ENCODE results near the gene SYCP2. TPM values are rescaled to one million over a fixed set of nuclear protein-coding genes. Genes with fewer than 3 reads are reported as not detected.

Gene SYCP2
- total RNA-seq, 1 donor from 2014 or later = 6.6 TPM

DNA sequence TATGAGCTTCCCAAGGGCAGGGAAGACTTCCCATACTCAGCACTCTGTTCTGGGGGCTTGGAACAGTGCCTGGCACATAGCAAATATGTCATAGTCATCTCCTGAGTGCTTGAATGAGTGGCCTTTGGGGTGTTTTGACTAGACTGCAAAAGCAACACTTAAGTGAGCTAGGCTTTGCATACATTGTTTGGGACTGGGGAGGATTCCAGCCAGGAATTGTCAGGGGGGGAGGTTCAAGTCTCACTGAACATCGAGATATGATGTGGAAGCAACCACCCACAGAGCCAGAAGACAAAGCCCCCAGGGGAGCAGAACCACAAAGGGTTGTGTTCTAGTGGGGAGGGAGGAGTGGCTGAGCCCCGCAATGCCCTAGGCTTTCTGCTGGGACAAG lies 98.4 kb downstream of the SYCP2 start:
- no peak for DNase-seq

DNA sequence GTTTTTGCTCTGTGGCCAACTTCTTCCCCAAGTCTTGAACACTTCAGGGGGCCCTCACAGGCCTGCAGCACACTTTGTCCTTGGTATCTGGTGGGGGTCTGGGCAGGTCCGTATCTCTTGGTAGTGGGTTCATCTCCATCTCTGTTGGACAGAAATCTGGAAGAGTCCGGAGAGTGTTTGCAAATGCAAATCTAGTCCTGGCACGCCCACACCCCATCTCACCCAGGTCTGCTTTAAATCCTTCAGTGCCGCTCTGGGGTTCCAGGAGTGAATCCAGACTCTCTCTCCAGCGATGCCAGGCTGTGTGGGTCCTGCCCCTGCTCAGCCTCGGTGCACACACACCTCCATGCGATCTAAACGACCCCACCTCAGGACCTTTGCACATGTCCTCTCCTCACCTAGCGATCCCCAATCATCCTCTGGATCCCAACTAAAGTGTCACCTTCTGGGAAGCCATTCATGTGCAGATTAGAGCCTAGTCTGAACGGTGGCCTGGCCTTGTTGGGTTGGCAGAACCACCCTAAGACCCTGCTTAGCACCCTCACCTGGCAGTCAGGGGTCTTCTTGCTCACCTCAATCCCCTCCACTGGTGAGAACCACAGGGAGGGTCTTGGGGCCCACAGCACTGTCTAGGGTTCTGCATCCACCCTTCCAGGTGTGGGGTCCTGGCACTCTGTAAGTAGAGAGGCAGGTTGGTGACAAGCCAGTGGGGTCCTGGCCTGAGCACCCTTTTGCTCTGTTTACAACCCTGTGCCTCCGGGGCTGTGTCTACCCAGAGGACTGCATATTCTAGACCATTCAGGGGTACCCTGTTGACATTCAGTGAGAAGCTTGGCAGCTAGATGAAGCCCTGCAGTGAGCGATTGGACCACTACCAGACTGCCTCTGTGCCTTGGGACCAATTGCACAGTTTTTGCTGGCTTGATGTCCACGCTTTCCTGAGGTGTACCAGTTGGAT lies 100.8 kb downstream of the SYCP2 start:
- DNase-seq = no peak

DNA sequence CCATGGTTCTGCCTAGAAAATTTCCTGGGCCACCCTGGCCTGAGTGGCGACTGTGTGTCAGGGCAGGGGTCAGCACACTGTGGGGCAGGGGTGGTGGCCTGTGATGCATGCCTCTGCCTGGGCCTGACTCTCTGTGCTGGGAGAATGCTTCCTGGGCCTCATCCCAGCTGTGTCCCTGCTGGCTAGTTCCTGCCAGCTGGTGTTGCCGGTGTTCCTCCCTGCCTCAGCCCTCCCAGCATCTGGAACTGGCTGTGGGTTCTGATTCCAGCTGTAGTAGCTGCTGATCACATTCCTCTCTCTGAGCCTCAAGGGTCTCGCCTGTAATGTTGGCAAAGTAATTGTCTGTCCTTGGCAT lies 101.5 kb downstream of the SYCP2 start:
- DNase-seq = peak; percentile 71

DNA sequence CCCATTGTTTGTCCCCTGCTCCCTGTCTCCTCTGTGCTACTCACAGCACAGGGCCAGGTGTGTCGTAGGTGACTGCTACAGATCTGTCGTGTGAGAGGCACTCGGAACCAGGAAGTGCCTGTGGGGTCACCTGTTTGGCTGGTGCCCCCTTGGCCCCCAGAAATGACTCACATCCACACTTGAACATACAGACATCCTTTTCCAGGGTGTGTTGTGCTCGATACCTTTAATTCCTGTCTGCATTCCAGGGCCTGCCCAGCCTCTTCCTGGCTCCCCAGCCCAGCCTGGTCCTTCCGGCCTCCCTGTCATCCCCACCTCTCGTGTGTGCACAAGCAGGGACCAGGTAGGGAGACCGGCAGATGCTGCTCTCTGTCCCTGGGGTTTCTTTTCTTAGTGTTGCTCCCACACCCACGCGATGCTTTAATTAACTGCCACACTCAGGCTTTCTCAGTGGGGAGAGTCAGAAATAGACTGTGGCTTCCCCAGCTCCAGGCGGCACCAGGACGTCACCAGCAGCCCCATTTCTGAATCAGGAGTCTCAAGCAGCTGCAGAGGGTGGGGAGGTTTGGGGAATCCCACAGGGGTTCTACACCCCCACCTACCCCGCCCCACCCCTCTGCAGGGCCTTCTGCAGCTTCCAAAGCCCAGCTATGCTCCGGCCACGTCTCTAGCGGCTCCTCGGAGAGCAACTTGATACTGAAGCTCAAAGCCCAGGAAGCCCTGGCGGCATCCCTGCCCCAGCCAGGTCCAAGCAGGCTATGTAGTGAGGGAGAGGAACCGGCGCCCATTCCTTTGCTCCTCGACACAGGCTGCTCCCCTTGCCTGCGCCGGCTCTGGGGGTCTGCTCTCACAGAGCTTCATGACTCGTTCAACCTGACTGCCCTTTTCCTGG lies 102.2 kb downstream of the SYCP2 start:
- DNase-seq = peak; percentile 53

DNA sequence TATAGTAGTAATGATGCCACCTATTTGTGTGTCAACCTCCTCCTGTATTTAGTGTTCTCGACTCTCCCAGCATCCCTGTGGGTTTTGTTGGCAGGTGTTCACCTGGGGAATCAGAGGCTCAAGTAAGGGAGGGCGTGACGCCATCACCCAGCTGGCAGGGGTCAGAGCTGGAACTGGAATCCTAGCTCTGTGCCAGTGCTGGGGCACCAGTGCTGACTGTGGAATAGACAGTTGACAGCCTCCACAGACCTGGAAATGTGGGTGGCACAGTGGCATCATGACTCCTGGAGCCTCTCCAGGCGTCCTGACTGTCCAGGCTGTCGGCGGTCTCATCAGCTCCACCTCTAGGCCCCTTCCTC lies 102.8 kb downstream of the SYCP2 start:
- no peak for DNase-seq

- DNase-seq = no peak
These were observed 103.4 kb downstream of the SYCP2 start for GRCh38 chr20:59829786-59830664.

DNA sequence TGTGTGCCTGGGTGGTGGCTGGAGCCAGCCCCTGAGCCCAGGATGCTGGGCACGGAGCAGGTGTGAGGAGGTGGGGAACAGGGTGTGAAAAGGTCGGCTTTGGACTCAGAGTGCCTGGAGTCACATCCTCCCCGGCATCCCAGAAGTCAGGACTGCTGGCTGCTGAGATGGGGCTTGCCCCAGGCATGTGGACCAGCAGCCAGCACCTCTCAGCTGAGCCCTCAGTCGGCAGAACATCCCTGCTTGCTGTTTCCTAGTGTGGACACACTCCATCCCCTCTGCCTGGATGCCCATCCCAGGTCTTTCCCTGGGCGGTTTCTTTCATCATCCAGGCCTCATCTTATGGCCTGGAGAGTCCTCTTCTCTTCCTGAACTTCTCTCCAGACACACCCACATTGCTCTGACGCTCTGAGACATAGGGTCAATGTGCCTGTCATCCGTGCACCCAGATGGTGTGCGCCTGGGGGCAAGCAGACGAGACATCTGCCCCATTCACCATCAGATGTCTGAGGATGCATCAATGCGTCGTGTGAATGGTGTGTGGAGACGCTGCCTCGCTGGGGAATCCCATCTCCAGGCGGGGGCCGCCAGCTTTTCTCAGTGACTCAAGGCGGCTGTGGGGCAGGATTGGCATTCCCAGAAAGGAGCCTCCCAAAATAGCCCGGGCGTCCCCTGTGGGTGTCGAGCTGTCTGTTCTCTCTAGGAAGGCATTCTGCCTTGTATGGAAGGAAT lies 104.2 kb downstream of the SYCP2 start:
- DNase-seq = peak; percentile 51

- DNase-seq = no peak
These were observed 105.0 kb downstream of the SYCP2 start for GRCh38 chr20:59828125-59829053.

DNA sequence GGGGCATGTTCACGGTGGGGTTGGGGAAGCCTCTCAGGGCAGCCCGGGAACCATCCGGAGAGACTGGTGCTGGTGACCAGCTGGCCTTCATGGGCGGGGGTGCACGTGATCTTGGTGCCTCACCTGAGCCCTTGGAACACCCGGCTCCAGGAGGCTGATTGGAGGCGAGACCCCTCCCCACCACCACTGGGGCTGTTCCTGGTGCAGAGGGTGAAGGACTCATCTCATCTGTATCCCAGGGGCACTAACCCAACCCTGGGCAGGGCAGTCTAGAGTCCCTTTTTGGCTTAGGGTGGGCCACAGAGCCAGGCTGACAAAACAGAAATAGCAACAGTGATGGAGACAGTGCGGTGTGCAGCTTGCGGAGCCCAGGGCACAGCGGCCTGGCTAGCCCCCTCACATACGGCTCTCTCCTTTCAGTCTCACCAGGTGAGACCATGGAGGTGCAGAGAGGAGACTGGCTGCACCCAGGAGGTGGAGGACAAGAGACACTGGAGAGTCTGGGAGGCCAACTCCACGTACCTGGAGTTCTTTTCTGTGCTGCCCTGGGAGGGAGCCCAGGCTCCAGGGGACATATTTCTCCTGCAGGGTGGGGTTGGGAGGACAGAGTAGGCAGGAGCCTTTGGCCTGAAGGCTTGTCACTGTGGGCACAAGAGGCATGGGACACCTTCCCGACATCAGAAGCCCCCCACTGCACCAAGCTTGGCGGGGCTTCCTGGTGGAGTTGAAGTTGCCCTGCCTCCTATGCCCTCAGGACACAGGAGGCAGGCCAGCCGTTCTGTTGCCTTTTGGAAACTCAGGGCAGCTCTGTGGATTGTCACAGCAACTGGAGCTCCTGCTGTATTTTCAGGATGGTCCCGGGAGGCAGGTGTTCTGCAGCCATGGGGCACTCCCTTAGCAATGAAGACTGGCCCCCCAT lies 106.0 kb downstream of the SYCP2 start:
- no peak for DNase-seq

GRCh38 chr20:59825944-59826759 lies 107.3 kb downstream of the SYCP2 start:
- peak; percentile 85 for DNase-seq

DNA sequence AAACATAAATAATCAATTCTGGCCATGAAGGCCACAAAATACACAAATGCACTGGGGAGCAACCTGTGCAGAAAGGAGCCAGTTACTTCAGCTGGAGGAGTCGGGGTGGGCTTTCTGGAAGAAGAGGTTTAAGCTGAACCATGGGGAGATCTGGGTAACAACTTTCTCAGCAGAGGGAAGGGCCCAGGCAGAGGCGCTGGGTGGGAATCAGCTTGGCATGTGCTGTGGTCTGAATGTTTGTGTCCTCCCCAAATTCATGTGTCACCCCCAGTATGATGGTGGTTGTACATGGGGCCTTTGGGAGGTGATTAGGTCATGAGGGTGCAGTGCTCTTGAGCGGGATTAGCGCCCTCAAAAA lies 107.9 kb downstream of the SYCP2 start:
- DNase-seq = no peak

GRCh38 chr20:59824711-59825562 lies 108.5 kb downstream of the SYCP2 start:
- DNase-seq = no peak

DNA sequence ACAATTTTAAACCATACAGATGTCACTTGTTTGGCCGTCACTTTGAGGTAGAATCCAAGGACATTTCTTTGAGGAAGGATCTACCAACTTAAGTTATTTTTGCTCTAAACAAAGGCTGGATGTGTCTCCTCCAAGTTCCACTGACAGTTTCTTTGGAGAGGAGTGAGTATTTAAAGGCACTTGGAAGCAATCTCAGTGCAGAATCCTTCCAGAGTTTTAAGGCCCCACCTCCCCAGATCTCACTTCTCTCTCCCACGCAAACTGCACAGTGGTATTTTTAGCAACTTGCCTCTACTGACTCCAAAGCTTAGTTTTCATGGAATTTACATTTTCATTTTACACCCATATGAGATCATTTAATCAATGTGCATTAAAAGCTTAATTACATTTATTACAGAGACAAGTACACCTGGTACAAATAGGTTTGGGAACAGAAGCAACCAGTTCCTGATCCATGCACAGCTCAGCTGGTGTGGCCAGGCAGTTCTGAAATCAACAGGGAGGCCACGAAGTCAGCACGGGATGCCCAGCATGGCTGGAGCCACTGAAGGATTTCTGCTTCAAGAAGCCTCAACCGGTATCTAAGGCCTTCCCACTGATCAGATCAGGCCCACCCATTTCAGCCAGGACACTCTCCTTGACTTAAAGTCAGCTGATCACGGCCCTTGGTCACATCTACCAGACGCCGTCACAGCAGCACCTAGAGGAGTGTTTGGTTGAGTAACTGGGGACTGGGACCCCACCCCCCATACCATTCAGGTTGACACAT lies 109.8 kb downstream of the SYCP2 start:
- DNase-seq = peak; percentile 63

DNA sequence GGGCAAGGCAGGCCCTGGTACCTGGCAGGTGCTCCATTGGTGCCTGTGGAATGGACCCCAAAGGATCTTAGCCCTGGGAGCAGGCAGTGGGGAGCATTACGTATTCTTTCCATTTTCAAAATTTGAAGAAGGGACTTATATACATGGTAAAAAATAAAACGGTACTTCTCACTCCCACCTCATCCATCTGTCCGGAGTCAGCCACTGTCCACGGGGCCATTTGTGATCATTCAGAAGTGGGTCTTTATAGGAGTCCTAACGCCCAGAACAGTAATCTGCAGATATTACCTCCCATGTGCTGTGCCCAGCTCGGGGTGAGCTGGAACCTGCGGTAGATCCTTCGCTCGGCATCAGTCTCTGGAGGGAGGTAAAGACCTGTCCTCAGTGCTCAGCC lies 110.4 kb downstream of the SYCP2 start:
- no peak for DNase-seq

DNA sequence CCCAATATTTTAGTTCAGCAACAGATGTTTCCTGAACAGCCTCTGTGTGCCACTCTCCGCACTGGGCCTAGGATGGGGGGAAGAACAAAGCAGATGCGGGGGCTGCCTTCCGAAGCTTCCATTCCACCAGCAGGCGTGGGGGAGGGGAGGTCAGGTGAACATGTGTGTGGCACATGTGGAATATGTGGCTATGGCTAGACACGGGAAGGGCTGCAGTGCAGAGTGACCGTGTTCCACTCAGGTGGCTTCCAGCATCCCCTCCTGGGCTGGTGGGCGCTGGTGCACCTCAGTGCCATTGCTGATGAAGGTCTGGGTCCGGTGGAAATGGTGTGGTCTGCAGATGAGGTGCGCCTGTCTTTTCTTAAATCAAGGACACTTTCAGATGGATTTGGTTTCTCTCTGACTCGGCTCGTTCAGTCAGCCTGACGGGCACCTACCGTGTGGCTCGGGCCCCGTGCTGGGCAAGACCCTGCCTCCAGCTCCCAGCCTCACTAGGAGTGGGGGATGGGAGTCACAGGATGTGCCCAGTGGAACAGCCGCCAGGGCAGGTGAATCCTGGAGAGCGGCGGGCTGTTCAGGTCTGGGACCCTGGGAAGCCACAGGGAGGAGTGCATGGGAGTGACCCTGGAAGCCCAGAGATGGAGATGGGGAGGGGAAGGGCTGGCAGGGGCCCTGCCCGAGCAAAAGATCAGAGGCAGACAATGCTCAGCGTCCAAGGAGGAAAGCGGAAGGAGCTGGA lies 111.0 kb downstream of the SYCP2 start:
- no peak for DNase-seq

DNA sequence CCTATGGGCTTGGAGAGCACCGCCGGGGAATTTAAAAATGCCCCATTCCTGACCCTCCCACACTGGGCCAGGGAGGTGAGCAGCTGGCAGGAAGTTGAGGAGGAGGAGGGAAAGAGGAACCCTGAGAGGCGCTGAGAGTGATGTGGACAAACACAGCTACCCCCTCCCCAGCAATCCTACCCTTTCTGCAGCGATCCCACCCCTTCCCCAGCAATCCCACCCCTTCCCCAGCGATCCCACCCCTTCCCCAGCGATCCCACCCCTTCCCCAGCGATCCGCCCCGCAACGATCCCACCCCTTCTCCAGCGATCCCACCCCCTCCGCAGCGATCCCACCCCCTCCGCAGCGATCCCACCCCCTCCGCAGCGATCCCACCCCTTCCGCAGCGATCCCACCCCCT lies 111.6 kb downstream of the SYCP2 start:
- no peak for DNase-seq

All from tongue (tissue), 2 donors.